Left kidney (tissue), 2 donors: ENCODE data around the gene NAA20. TPM values are rescaled to one million over a fixed set of nuclear protein-coding genes. Genes with fewer than 3 reads are reported as not detected.

Source experiments
- DNase-seq: peaks from one replicate; pipeline ENCODE4 v3.0.0-alpha.2; 2013
- polyA plus RNA-seq: library from polyadenylated mRNA; unstranded; fragments of 120-200 nt; gene quantifications from one replicate; pipeline ENCODE4 v1.2.1, GENCODE V29; 2013; ENCODE audit not compliant: insufficient read length

Gene NAA20
- polyA plus RNA-seq, 1 donor: 97.1 TPM

DNA sequence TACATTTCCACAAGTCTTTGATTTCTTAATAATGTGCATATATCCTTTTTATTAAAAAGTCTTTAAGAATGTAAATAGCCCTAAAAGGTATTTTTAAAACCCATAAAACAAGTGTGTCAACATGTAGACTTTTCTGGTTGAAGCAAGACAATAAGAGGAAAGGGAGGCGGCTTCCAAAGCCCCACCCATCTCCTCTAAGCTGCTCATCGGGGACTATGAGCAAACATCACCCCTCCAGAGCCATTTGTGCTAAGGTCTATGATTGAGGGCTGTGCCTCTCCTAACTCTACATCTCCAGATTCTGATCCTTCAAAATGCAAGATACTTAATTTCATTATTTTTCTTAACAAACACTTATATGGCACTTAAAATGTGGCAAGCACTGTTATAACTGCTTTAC is 2.5 kb upstream of the NAA20 start:
- no peak for DNase-seq

GRCh38 chr20:20017844-20018185 is 653 bp downstream of the NAA20 start:
- DNase-seq: no peak

GRCh38 chr20:20018366-20018765 is 1.2 kb downstream of the NAA20 start:
- no peak for DNase-seq

DNA sequence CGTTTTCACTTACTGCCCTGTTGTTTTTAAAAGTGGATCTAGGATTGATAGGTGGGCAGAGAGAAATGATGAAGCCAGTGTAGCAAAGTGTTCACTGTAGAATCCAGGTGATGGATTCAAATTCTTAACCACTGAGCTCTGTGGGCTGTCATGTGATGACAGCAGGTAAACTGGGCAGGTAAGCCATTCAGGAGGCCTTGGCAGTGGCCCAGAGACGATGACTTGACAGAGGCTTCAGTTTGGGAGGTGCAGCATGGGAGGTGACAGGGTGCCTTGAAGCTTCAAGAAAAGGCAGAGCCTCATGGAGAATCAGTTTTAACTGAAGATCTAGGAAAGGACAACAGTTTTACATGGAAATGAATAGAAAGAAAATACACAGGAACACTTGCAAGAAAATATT is 2.0 kb downstream of the NAA20 start:
- no peak for DNase-seq

GRCh38 chr20:20020908-20021307 is 3.7 kb downstream of the NAA20 start:
- no peak for DNase-seq

GRCh38 chr20:20021835-20022234 is 4.7 kb downstream of the NAA20 start:
- no peak for DNase-seq

- DNase-seq: no peak
Measured at GRCh38 chr20:20022498-20022897, 5.3 kb downstream of the NAA20 start.

GRCh38 chr20:20023395-20023794 is 6.2 kb downstream of the NAA20 start:
- no peak for DNase-seq

GRCh38 chr20:20024942-20025341 is 7.8 kb downstream of the NAA20 start:
- no peak for DNase-seq

- no peak for DNase-seq
Measured at GRCh38 chr20:20027284-20027683, 10.1 kb downstream of the NAA20 start.

GRCh38 chr20:20031790-20032189 is 14.6 kb downstream of the NAA20 start:
- no peak for DNase-seq

GRCh38 chr20:20034486-20034885 is 17.3 kb downstream of the NAA20 start:
- no peak for DNase-seq

GRCh38 chr20:20036756-20037155 is 19.6 kb downstream of the NAA20 start:
- no peak for DNase-seq

DNA sequence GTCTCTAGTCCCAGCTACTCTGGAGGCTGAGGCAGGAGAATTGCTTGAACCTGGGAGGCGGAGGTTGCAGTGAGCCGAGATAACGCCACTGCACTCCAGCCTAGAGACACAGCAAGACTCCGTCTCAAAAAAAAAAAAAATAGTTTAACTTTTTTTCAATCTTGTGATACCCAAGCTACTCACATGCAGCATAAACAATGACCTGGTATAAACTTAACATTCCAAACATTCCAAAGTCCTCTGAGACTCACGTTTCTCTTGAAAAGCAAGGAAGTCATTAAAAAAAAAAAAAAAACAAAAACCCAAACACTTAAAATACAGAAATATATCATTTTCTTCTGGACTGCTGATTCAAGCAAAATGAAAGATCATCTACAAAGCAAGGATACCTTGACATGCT is 20.8 kb downstream of the NAA20 start:
- no peak for DNase-seq

DNA sequence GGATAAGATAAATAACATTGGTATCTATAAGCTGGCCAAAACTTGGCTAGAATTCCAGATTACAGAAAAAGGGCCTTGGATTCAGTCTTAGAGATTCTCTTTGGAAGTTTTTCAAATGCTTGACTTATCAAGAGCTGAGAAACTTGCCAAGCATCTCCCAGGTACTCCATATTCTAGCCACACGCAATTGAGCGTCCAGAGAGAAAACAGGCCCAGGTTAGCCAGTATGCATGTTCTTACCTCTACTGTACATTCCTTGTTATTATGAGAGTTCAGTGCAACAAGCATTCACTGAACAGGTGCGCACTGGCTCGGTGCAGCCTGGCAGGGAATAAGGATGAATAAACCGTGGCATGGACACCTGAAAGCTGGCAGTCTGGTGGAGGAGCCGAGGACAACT is 21.4 kb downstream of the NAA20 start:
- DNase-seq: no peak

DNA sequence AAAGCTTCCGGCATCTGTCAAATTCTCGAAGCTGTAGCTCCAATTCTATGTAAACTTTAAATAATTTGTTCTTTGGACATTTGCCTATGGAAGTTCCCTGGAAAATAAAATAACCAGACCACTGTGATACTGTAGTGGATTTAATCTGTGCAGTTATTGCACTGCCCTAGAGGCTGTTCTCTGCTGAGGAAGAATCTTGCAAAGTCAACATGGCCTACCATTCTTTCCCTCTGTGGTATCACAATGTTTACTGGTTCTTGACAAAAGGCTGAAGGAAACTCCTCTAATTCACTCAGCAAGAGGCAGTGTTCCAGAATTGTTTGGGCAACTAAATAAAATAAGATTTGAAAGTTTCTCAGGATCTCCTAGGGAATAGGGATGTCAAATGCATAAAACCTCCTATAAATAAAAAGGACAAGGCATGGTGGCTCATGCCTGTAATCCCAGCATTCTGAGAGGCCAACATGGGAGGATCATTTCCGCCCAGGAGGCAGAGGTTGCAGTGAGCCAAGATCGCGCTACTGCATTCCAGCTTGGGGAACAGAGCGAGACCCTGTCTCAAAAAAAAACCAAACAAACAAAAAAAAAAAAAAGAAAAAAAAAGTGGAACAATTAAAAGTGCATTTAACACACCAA is 22.7 kb downstream of the NAA20 start:
- no peak for DNase-seq

- no peak for DNase-seq
Measured at GRCh38 chr20:20051767-20052073, 34.6 kb downstream of the NAA20 start.

GRCh38 chr20:20052074-20052970 is 35.2 kb downstream of the NAA20 start, which contains the start of the genes CFAP61 and CRNKL1:
Gene CFAP61 (plus strand): TSS chr20:20052532. CDS start chr20:20056654, 4,122 bp downstream.
Gene CRNKL1 (minus strand): TSS chr20:20052466. CDS start chr20:20052342, 124 bp downstream.
- peak; percentile 96 for DNase-seq

DNA sequence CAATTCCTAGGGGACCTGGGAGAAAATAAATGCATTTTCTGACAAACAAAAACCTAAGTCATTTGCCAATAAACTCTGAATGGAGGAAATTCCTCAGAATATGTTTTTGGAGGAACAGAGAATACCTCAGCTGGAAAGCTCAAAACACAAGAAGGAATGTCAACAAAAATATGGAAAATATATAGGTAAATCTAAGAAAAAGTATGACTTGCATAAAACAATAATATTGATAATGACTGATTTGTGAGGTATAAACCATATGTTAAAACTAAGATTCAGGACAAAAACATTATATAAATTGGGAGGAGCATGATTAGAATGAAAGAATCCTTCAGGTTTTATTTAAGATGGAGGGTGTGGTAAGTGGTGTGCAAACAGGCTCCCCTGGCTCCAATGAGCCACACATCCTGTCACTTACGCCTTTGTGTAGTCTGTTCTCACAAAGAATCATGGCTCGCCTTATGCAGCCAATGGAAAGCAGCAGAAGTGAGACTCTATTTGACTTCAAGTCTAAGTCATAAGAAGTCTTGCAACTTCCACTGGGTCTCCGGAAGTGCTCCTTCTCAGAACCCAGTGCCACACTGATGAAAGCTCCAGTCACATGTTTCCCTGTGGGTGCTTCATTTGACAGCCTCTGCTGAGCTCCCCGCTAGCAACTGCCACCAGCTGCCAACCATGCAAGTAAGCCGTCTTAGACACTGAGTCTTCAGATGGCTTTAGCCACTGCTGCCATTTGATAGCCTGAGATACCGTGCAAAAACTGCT is 43.3 kb downstream of the NAA20 start:
- no peak for DNase-seq

- no peak for DNase-seq
Measured at GRCh38 chr20:20063941-20064702, 47.0 kb downstream of the NAA20 start.

DNA sequence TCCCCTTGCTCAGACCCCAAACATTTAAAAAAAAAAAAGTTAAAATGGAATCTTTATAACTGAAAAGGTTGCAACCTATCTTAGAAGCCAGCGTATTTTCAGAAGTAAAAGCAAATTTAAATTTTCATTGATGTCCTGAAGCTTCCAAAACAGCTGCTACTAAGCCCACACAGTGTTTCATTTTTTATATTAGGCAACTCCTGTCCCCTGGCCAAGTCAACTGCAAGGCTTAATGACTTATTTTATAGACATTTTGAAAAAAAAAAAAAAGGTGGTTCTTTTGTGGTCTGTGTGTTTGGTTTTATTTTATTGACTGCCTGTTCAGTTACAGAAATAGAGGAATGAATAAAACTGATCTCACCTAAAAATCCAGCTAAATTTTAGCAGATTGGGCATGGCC is 48.2 kb downstream of the NAA20 start:
- no peak for DNase-seq
